ENCODE results near the gene PGAM2. TPM values are rescaled to one million over a fixed set of nuclear protein-coding genes. Genes with fewer than 3 reads are reported as not detected.

PGAM2 gene
- total RNA-seq, 1 experiment from 2014 or later, result 0.27 TPM

GRCh38 chr7:44077681-44078091 is 12.3 kb upstream of the PGAM2 start:
- H3K27me3 ChIP-seq (ENCODE audit: insufficient read depth, low read length), result no peaks in the 10 kb centered on the region
- H3K4me2 ChIP-seq (ENCODE audit: low read length), result no peak overlapping the region
- H3K79me2 ChIP-seq (ENCODE audit: insufficient read depth, low read length), result peaks cover 14% of the 10 kb centered on the region
- H3K36me3 ChIP-seq (ENCODE audit: control insufficient read depth in 1 of 2, insufficient read depth in 2 of 2, low read length in 2 of 2), result peaks cover 21 to 33% of the 10 kb centered on the region in 2 experiments; a peak in 3 of 4 replicates
- ATAC-seq (no peak), DNase-seq (ENCODE audit: low read depth, low spot score) (no peak)
- no peaks in the 10 kb centered on the region for H3K9me3 ChIP-seq (ENCODE audit: control insufficient read depth in 1 of 2, insufficient read depth in 1 of 2, low read depth in 1 of 2, low read length in 2 of 2)
- ChIA-PET RAD21 (ENCODE audit: low non-redundant PET in 1 of 2, low total read pairs in 2 of 2, uncharacterized antibody in 2 of 2, unreplicated experiment in 2 of 2) (no interaction called here), CTCF (no interaction called here), POLR2A (no interaction called here)
- no peak overlapping the region for H2AFZ ChIP-seq (ENCODE audit: low read depth, low read length, poor library complexity, severe bottlenecking)
- TF ChIP-seq TCF7L2 (IDR thresholded peaks at IDR 0.05; ENCODE audit: borderline replicate concordance, extremely low read depth, insufficient read depth, insufficient read length) (no peak), ELF1 (IDR thresholded peaks at IDR 0.05; ENCODE audit: borderline replicate concordance, low read depth) (no peak), YY1 (IDR thresholded peaks at IDR 0.05; ENCODE audit: extremely low read depth, insufficient replicate concordance, low read depth, low read length) (no peak), RAD21 (IDR thresholded peaks at IDR 0.05; ENCODE audit: low read depth) (no peak), ZFX (IDR thresholded peaks at IDR 0.05) (no peak), CEBPB (IDR thresholded peaks at IDR 0.05; ENCODE audit: low read depth) (no peak), POLR2AphosphoS5 (IDR thresholded peaks at IDR 0.05; ENCODE audit: low read depth, low read length) (no peak), ATF3 (IDR thresholded peaks at IDR 0.05) (no peak), REST (IDR thresholded peaks at IDR 0.05; ENCODE audit: low read depth) (no peak), CBX3 (IDR thresholded peaks at IDR 0.05; ENCODE audit: low read depth) (no peak), CTCF (IDR thresholded peaks at IDR 0.05 in 2 of 3, conservative IDR thresholded peaks at IDR 0.05 in 1 of 3; ENCODE audit: borderline replicate concordance in 1 of 3, insufficient read depth in 1 of 3, low read depth in 2 of 3, low read length in 2 of 3) (no peak), SRF (IDR thresholded peaks at IDR 0.05; ENCODE audit: low read depth) (no peak), ZBTB33 (IDR thresholded peaks at IDR 0.05; ENCODE audit: extremely low read depth, insufficient replicate concordance, low read length) (no peak), SP1 (IDR thresholded peaks at IDR 0.05; ENCODE audit: low read depth) (no peak), EZH2 (IDR thresholded peaks at IDR 0.05) (no peak), JUND (IDR thresholded peaks at IDR 0.05) (no peak), MAX (IDR thresholded peaks at IDR 0.05) (no peak)
- H3K27ac ChIP-seq (ENCODE audit: low read depth, low read length), result no peak overlapping the region
- H4K20me1 ChIP-seq (ENCODE audit: insufficient read depth), result no peaks in the 10 kb centered on the region
- no peak overlapping the region for H3K4me3 ChIP-seq (replicated peaks in 1 of 2; ENCODE audit: low read depth in 1 of 2, low read length in 2 of 2)
- H3K9me2 ChIP-seq (ENCODE audit: insufficient read depth), result no peaks in the 10 kb centered on the region
- H3K4me1 ChIP-seq (ENCODE audit: control insufficient read depth in 1 of 2, insufficient read depth in 2 of 2, low read length in 2 of 2), result peaks cover 6 to 20% of the 10 kb centered on the region in 2 experiments
- BruUV-seq (replicated peaks), result no TSS peak
- intact Hi-C loops (cut with micrococcal nuclease), result no loop called here
- H3K9ac ChIP-seq (ENCODE audit: low read length), result no peak overlapping the region

All from HCT116 (cell line).